Suppressor macrophage (primary cell): ENCODE measurements around the gene ARHGAP21.
A peak's percentile ranks its signal among the peaks of the same experiment; 100 is the strongest.

ENCODE experiments used
- DNase-seq, 4 experiments: peaks; one replicate each; pipeline ENCODE4 v3.0.0-alpha.2; 2020 to 2022

The ARHGAP21 gene

GRCh38 chr10:24722676-24723385, 856 bp downstream of the ARHGAP21 start:
- peak; percentile 44 to 75 (median 60) for DNase-seq

- DNase-seq: peak; percentile 42 to 71 (median 64)
Observed at GRCh38 chr10:24722131-24722675, 1.5 kb downstream of the ARHGAP21 start.

DNA sequence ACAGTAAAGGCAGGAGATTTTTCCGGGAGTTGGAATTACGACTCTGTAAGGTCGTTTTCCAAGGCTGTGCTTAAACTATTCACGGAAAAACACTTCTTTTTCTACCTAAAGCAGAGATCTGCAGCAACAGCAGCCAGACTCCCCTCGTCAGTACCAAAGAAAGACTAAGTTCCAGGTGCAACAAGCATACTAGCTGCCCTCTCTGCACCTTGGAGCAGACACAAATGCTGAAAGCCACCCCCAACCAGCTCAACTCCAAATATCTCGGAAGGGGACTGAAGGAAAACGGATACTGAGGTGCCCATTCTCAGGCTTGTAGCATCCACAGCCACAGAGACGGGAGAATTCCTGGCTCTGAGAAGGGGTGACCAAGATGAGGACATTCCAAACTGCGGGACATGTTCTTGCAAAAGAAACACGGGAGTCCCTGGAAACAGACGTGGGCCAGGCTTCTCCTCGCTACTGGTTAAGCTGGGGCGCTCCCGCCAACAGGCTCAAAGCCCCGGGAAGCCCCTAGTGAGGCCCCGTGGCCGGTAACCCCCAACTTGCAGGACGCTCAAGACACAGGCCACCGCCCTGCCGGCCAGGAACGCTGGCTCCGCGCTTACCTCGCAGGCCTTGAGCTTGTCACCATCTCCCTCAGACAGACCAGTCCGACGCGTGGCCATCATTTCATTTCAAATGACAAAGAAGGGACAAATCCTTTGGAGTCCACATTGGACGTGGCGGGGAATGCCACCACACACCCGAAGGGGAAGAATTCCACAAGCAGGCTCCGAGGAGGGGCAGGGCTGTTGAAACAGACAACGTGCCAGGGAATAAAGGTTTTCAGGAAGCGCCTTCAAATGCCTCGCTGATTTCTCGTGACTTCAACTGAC, 2.2 kb downstream of the ARHGAP21 start:
- peak; percentile 26 to 65 (median 54) for DNase-seq

GRCh38 chr10:24720096-24720495, 3.6 kb downstream of the ARHGAP21 start:
- DNase-seq: no peak

- DNase-seq: no peak
Observed at GRCh38 chr10:24718031-24718855, 5.4 kb downstream of the ARHGAP21 start.

- DNase-seq: peak in 2 of 4 experiments; percentile 12 to 22
Observed at GRCh38 chr10:24716295-24716694, 7.4 kb downstream of the ARHGAP21 start.

DNA sequence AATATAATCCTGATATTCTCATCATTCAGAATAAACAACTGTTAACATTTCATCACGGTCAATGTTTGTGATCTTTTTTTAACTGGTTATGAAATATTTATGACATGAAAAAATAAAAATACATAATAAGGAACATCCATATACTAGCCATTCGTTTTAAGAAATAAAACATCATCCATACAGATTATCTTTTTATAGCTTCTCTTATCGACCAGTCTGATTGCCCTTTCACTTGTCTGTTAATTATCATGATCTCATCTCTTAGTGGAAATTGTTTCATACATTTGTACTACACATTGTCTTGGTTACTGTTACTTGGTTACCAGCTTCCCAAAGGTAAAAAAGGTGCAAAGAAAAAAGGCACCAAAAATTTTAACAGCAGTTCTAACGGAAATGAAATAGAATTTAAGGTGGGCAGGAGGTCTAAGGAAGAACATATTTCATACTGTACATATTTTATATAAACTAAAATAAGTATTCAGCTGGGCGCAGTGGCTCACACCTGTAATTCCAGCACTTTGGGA, 8.4 kb downstream of the ARHGAP21 start:
- no peak for DNase-seq

- no peak for DNase-seq
Observed at GRCh38 chr10:24713086-24713485, 10.6 kb downstream of the ARHGAP21 start.

GRCh38 chr10:24711465-24711864, 12.2 kb downstream of the ARHGAP21 start:
- DNase-seq: no peak

DNA sequence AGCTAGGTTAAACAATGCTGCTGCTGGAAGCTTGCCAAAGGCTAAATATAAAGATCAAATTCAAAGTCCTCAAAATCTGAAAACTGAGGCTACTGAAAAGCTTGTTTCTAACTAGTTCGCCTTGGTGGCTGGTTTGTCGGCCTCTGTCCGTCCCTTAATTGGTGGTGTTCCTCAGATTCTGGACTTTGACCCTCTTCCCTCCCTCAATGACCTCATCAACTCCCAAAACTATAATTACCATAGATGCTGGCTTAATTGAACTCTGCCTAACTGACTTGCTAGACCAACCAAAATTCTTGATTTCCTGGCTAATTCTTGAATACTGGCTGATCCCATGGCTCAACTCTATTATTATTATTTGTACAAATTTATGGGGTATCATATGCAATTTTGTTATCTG, 15.6 kb downstream of the ARHGAP21 start:
- DNase-seq: no peak

DNA sequence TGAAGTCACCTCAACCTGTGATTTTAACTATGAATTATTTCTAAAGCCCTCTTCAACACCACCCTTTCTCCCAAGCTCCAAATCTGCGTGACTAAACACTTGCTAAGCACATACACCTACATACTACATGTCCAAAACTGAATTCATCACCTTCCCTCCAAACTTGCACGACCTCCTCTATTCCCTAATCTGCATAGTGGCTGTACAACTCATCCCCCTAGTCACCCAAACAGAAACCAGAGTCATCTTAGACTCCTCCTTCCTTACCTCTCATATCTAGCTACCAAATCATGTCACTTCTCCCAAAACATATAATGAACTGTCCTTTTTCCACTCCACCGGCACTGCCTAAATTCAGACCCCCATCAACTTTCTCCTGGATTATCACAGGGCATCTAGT, 16.2 kb downstream of the ARHGAP21 start:
- no peak for DNase-seq

DNA sequence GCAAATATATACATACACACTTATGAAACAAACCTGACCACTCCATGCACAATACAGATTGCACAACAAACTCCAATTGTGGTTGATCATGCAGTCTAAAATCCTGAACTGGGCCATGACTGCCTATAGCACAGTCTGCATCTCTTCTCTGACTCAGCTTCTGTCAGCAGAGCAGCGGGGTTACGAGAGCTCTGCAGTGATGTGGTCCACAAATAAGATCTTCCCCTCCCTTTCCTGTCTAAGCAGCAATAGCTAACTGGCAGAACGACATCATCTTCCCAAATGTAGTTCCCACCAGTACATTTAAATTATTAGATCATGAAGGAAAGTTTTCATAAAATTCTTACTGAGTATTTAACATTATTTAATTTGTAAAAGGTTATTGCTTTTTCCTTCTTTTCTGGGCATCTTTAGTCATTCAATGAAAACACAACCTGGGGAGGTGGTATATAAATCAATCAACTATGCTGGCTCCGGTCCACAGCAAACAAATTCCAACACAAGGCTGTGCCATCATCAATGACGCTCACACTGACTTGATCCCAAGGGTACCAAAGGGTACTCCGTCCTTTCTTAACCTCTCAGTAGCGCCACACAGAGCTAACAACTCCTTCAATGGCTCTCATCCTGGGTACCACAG, 17.1 kb downstream of the ARHGAP21 start:
- peak; percentile 76 to 91 (median 82) for DNase-seq

DNA sequence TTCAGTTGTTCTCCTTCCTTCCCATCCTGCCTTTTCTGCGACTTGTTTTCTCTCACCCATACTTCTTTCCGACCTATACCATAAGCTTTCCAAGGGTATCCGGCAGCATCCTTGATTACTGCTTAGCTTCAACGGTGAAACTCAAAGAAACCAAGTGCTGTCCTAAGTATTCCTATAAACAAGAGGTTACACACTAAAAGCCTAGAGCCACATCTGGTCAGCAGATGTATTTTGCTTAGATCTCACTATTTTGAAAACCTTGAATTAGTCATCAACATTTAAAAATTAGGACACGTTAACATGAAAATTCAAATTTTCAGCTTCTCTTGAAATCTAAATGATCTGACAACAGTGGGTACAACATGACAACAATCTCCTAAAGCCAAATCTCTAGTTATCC, 20.0 kb downstream of the ARHGAP21 start:
- no peak for DNase-seq

GRCh38 chr10:24701447-24701846, 22.2 kb downstream of the ARHGAP21 start:
- DNase-seq: peak; percentile 32 to 59 (median 45)

GRCh38 chr10:24700948-24701347, 22.7 kb downstream of the ARHGAP21 start:
- no peak for DNase-seq

GRCh38 chr10:24698270-24698669, 25.4 kb downstream of the ARHGAP21 start:
- DNase-seq: no peak

DNA sequence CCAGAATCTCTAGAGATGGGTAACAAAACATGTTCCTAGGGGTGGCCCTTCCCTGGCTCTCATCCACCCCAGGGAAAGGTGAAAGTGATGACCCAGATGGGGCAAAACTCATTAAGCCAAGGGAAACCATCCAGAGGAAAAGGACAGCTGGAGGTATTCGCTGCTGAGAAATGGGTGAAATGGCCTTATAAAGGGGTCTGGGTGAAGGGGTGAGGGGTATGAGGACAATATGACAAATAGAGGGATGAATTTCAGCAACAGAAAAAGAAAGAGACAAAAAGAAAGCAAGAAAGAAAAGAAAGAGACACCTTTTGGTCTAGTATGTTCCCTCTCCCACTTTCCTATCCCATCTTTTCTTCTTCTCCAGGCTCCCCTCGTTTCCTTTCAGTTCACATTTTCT, 26.6 kb downstream of the ARHGAP21 start:
- no peak for DNase-seq

DNA sequence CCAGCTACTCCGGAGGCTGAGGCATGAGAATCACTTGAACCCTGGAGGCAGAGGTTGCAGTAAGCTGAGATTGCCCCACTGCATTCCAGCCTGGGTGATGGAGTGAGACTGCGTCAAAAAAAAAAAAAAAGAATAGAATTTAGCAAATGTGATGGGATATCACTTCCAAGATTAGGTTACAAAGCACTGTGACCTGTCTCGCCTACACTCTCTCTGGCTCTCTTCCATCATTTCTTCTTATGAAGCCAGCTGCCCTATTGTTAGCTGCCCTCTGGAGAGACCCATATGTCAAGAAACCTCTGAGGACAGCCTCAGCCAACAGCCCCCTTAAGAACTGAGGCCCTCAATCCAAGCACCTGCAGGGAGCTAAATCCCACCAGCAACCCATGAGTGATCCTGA, 28.2 kb downstream of the ARHGAP21 start:
- DNase-seq: no peak

DNA sequence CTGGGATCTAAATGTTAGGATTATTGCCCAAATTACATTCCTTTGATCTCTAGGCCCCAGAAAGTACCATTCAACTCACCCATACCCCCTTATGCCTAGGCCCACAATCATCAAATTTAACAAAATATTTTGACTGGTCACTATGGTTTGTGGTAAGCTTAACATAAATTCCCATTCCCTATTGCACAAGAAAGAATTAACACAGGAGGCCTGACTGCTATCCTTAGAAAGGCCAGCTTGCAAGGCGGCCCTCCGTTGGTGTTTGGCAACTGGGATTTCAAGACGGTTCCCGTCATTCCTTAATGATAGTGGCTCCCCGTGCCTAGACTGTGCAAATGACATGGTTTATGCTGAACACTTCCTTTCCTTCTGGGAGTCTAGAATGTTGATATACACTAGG, 29.6 kb downstream of the ARHGAP21 start:
- DNase-seq: no peak

DNA sequence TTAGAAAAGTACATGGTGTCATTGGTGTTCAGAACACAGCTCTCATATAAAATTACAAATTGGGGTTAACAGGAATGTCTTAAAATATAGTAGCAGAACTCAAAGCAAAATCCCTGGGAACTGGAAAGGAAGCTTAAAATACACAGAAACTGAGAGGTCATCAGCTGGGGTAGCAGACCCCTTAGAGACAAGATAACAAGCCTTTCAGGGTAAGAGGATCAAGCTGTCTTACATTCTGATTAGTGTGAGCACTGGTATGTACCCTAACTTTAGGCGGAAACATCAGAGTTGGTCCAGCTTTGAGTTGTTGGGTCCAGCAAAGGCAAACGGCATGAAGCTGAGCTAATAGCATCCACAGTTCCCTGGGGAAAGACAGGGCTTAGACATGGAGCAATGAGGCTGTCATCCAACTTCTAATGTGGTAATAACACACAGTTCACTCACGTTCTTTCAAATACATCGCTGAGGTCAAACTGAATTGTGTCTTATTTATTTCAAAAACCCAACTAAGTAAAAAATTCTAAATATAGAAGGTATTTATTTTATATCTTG, 32.6 kb downstream of the ARHGAP21 start:
- no peak for DNase-seq

DNA sequence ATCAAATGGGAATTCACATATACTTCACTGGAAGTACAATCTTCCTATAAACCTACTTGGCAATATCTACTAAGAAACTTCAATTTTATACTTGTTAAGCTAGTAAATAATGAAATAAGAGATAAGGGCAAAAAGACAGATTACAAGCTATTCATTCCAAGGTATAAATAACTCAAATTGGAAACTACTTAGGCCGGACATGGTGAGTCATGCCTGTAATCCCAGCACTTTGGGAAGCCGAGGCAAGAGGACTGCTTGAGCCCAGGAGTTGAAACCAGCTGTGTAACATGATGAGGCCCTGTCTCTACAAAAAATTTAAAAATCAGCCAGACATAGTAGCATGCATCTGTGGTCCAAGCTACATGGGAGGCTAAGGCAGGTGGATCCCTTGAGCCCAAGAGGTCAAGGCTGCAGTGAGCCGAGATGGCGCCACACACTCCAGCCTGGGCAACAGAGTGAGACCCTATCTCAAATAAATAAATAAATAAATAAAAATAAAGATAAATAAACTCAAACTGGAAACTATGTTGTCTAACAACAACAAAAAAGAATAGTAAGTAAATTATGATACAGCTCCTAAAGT, 37.6 kb downstream of the ARHGAP21 start:
- DNase-seq: no peak
